HepG2 (cell line): ENCODE data around the gene VKORC1L1. TPM values are rescaled to one million over a fixed set of nuclear protein-coding genes. Genes with fewer than 3 reads are reported as not detected.

Experiments
- ATAC-seq: fragments of 200-7000 bp; cut with Tn5 transposase; 3 replicates; pipeline ENCODE4 v1.9.1; 2020; ENCODE audit warnings: mild to moderate bottlenecking, moderate library complexity
- BruUV-seq: library from RNA; stranded (reverse); fragments of 400-500 nt; replicated peaks from 2 replicates; lab custom pipeline; 2021; lab: Mats Ljungman, UMichigan
- CTCF ChIA-PET: fragments of 300-600 bp; formaldehyde crosslinking; extraction: SDS; loops from one replicate; lab custom pipeline; 2021; ENCODE audit warnings: low total read pairs, inconsistent platforms, low intra/inter-chr PET ratio; lab: Yijun Ruan, JAX
- POLR2A ChIA-PET: fragments of 350-600 bp; sonication (Branson Sonifier 250); formaldehyde crosslinking; loops from one replicate; lab custom pipeline; 2020; ENCODE audit warnings: antibody characterized with exemption, inconsistent platforms; lab: Yijun Ruan, JAX
- DNase-seq: peaks from one replicate; pipeline ENCODE4 v3.0.0-alpha.2; 2015; ENCODE audit warnings: low spot score
- FAIRE-seq: peaks from 3 replicates; lab custom pipeline; 2011; peaks lifted over from hg19 to GRCh38; lab: Jason Lieb, UNC
- H2AFZ ChIP-seq: one replicate; pipeline ENCODE4 v1.6.1; 2011; ENCODE audit warnings: low read length, inconsistent platforms
- H3K27ac ChIP-seq: fragments of 300-600 bp; 3 replicates; pipeline ENCODE4 v1.8.0; 2011; ENCODE audit warnings: mixed run types, mild to moderate bottlenecking, mixed read lengths, low read length, inconsistent platforms; ENCODE audit not compliant: insufficient read depth; ENCODE audit errors: extremely low read length
- H3K27me3 ChIP-seq, 2 experiments: fragments of 200-600 bp in 1 of 2; 2 replicates in 1 of 2; 3 replicates in 1 of 2; pipeline versions ENCODE4 v1.6.0 to v1.8.0; 2011; ENCODE audit warnings: low read length in 2 of 2, mild to moderate bottlenecking in 2 of 2, moderate library complexity in 2 of 2, inconsistent platforms in 1 of 2; ENCODE audit not compliant: insufficient read depth in 2 of 2, control insufficient read depth in 1 of 2
- H3K36me3 ChIP-seq, 2 experiments: fragments of 200-600 bp in 1 of 2; replicated peaks in 1 of 2; 2 replicates in 1 of 2; 3 replicates in 1 of 2; pipeline versions ENCODE4 v1.5.1 to v1.8.0; 2011; ENCODE audit warnings: low read length in 2 of 2, inconsistent platforms in 1 of 2; ENCODE audit not compliant: insufficient read depth in 2 of 2, control insufficient read depth in 1 of 2
- H3K4me1 ChIP-seq: 2 replicates; pipeline ENCODE4 v1.5.1; 2012; ENCODE audit warnings: low read length, inconsistent platforms; ENCODE audit not compliant: insufficient read depth
- H3K4me2 ChIP-seq: 2 replicates; pipeline ENCODE4 v1.6.0; 2011; ENCODE audit warnings: low read depth, low read length, inconsistent platforms
- H3K4me3 ChIP-seq, 3 experiments: fragments of 200-600 bp in 1 of 3; sonication (generic), shearing (Covaris generic) in 1 of 3; replicated peaks in 1 of 3; 2 replicates each; pipeline ENCODE4 v1.5.1; 2011 to 2016; ENCODE audit warnings: low read length in 3 of 3, inconsistent platforms in 2 of 3, low read depth in 2 of 3, mild to moderate bottlenecking in 2 of 3, control low read depth in 1 of 3, mixed read lengths in 1 of 3; ENCODE audit not compliant: insufficient read depth in 1 of 3
- H3K79me2 ChIP-seq: one replicate; pipeline ENCODE4 v1.6.1; 2011; ENCODE audit warnings: low read length, inconsistent platforms; ENCODE audit not compliant: insufficient read depth
- H3K9ac ChIP-seq: 2 replicates; pipeline ENCODE4 v1.6.0; 2011; ENCODE audit warnings: mild to moderate bottlenecking, low read depth, low read length, inconsistent platforms; ENCODE audit not compliant: insufficient read depth
- H3K9me3 ChIP-seq: 2 replicates; pipeline ENCODE4 v1.5.1; 2012; ENCODE audit warnings: mild to moderate bottlenecking, low read length
- H4K20me1 ChIP-seq: 2 replicates; pipeline ENCODE4 v1.6.0; 2011; ENCODE audit warnings: inconsistent platforms, mild to moderate bottlenecking, low read length, moderate library complexity; ENCODE audit not compliant: insufficient read depth
- ARNT ChIP-seq: fragments of 450-650 bp; IDR thresholded peaks from 2 replicates; pipeline ENCODE4 v1.6.1; 2017
- BORCS8-MEF2B ChIP-seq: sonication (generic); formaldehyde crosslinking; IDR thresholded peaks from 2 replicates; pipeline ENCODE4 v1.8.0; 2022; ENCODE audit warnings: mild to moderate bottlenecking, missing genetic modification reagents
- CREM ChIP-seq, 2 experiments: sonication (generic) in 1 of 2; formaldehyde crosslinking in 1 of 2; IDR thresholded peaks; 2 replicates each; pipeline versions ENCODE4 v1.4.0 to v1.6.1; 2016 to 2020; ENCODE audit warnings: antibody characterized with exemption in 1 of 2, mild to moderate bottlenecking in 1 of 2, missing genetic modification reagents in 1 of 2
- HOXA9 ChIP-seq: sonication (generic); formaldehyde crosslinking; IDR thresholded peaks from 2 replicates; pipeline ENCODE4 v1.8.1; 2022; ENCODE audit warnings: missing genetic modification reagents, mild to moderate bottlenecking, moderate library complexity, borderline replicate concordance
- ISX ChIP-seq: sonication (generic); formaldehyde crosslinking; conservative IDR thresholded peaks from 2 replicates; pipeline ENCODE4 v1.5.0; 2020; ENCODE audit warnings: missing genetic modification reagents
- PHF21A ChIP-seq: sonication (generic); formaldehyde crosslinking; IDR thresholded peaks from 2 replicates; pipeline ENCODE4 v1.5.0; 2020; ENCODE audit warnings: mild to moderate bottlenecking, missing genetic modification reagents
- PPARG ChIP-seq: conservative IDR thresholded peaks from 2 replicates; pipeline ENCODE4 v1.6.1; 2016; ENCODE audit warnings: missing biosample characterization, missing genetic modification reagents
- STAG1 ChIP-seq: sonication (generic); formaldehyde crosslinking; IDR thresholded peaks from 2 replicates; pipeline ENCODE4 v1.4.0; 2020; ENCODE audit warnings: missing genetic modification reagents
- TSC22D2 ChIP-seq: sonication (generic); formaldehyde crosslinking; IDR thresholded peaks from 2 replicates; pipeline ENCODE4 v1.5.1; 2020; ENCODE audit warnings: missing genetic modification reagents, mild to moderate bottlenecking, borderline replicate concordance
- ZNF12 ChIP-seq: sonication (generic); formaldehyde crosslinking; IDR thresholded peaks from 2 replicates; pipeline ENCODE4 v1.5.0; 2020; ENCODE audit warnings: missing genetic modification reagents
- ZNF598 ChIP-seq: sonication (generic); formaldehyde crosslinking; IDR thresholded peaks from 2 replicates; pipeline ENCODE4 v1.5.1; 2020; ENCODE audit warnings: mild to moderate bottlenecking, missing genetic modification reagents, borderline replicate concordance
- ZNF790 ChIP-seq: sonication (generic); formaldehyde crosslinking; IDR thresholded peaks from 2 replicates; pipeline ENCODE4 v1.8.0; 2022; ENCODE audit warnings: missing genetic modification reagents, mild to moderate bottlenecking, borderline replicate concordance
- WGBS: methylation state at CpG from one replicate; pipeline ENCODE4 v1.1.6; 2017; ENCODE audit warnings: low lambda C conversion rate; 5-methylcytosine and 5-hydroxymethylcytosine counted together
- in situ Hi-C: cut with HindIII; loops from 2 replicates; pipeline ENCODE4 v1.10.0; 2017; ENCODE audit warnings: low pct_unique_long_range_greater_than_20kb; ENCODE audit not compliant: extremely low pct_ligation_motif_present
- intact Hi-C: fragments of 100-400 bp; cut with micrococcal nuclease; formaldehyde crosslinking; loops from one replicate; pipeline ENCODE4 v1.10.0; 2022; ENCODE audit not compliant: unreplicated experiment
- polyA plus RNA-seq, 8 experiments: library from polyadenylated mRNA; depleted of rRNA in 3 of 8; stranded (reverse) in 7 of 8; unstranded in 1 of 8; fragments of >200 nt; fragmentation: Illumina TruSeq in 4 of 8; extraction: Trizol in 4 of 8; gene quantifications; 2 replicates each; pipeline versions ENCODE4 v1.2.1 to v1.2.3, GENCODE V29; 2011 to 2016; ENCODE audit warnings: low read depth in 4 of 8, missing spikeins in 1 of 8, mixed read lengths in 1 of 8; ENCODE audit not compliant: insufficient read depth in 1 of 8
- total RNA-seq, 5 experiments: library from RNA; depleted of rRNA; stranded (reverse); fragments of >200 nt; fragmentation: Illumina TruSeq; extraction: Trizol; gene quantifications; 2 replicates each; pipeline ENCODE4 v1.2.3, GENCODE V29; 2016; ENCODE audit warnings: low read depth in 1 of 5
- TF ChIP-seq, protein P1 (sequence below): sonication (generic); formaldehyde crosslinking; IDR thresholded peaks from 2 replicates; pipeline ENCODE4 v1.9.0; 2021; ENCODE audit warnings: missing genetic modification reagents, borderline replicate concordance
- TF ChIP-seq, protein P2 (sequence below): sonication (generic); formaldehyde crosslinking; conservative IDR thresholded peaks from 2 replicates; pipeline ENCODE4 v1.4.0; 2020; ENCODE audit warnings: missing genetic modification reagents
- TF ChIP-seq, protein P3 (sequence below): sonication (generic); formaldehyde crosslinking; IDR thresholded peaks from 2 replicates; pipeline ENCODE4 v1.4.0; 2020; ENCODE audit warnings: missing genetic modification reagents, mild to moderate bottlenecking, borderline replicate concordance

Gene VKORC1L1
- total and polyA plus RNA-seq, 2 of the 13 experiments (the other 11 are each of a cell fraction or from before 2014, with no cell fraction given), result 13.9 to 16.5 TPM

DNA sequence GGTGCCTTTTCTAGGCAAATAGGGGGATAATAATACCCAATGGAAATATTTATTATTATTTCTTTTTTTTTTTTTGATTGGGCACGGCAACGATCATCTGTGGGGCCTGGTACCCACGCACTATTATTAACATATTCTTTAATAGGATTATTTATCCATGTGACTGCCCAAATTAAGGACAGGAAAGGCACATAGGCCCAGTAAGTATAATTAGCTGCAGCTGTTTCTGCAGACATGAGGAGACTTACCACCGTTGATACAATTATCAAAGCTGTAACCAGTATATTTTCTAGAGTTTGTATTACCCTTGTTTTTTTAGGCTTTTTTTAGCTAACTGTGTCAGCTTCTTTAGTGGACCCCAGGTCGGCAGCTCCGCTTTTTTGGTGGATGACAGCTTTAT, 134.4 kb downstream of the VKORC1L1 start:
- Histone ChIP-seq H3K79me2 (no peaks in the 10 kb centered on the region), H3K9ac (no peak overlapping the region), H3K4me2 (no peak overlapping the region), H3K36me3 (no peaks in the 10 kb centered on the region), H3K27ac (no peak overlapping the region), H3K27me3 (no peaks in the 10 kb centered on the region), H3K4me3 (no peak overlapping the region), H4K20me1 (no peaks in the 10 kb centered on the region), H3K9me3 (no peaks in the 10 kb centered on the region), H3K4me1 (peaks cover 44% of the 10 kb centered on the region), H2AFZ (no peak overlapping the region)
- FAIRE-seq (no peak), DNase-seq (no peak), ATAC-seq (no peak)
- ChIA-PET POLR2A (no interaction called here), CTCF (no interaction called here)
- in situ Hi-C loops, result loop anchor here (25.0 kb wide), 1 partner anchor 270 kb away; no protein-coding TSS in a partner anchor
- BruUV-seq, result no TSS peak
- 97% methylated on average over 6 of the region's 6 CpGs for WGBS
- no peak for TF ChIP-seq PPARG (CRISPR knock-in tag)
- TF ChIP-seq TSC22D2 (CRISPR knock-in tag), result no peak
- no peak for TF ChIP-seq ISX (CRISPR knock-in tag)
- no peak for TF ChIP-seq PHF21A (CRISPR knock-in tag)
- no peak for TF ChIP-seq ZNF790
- TF ChIP-seq, protein P1, sequence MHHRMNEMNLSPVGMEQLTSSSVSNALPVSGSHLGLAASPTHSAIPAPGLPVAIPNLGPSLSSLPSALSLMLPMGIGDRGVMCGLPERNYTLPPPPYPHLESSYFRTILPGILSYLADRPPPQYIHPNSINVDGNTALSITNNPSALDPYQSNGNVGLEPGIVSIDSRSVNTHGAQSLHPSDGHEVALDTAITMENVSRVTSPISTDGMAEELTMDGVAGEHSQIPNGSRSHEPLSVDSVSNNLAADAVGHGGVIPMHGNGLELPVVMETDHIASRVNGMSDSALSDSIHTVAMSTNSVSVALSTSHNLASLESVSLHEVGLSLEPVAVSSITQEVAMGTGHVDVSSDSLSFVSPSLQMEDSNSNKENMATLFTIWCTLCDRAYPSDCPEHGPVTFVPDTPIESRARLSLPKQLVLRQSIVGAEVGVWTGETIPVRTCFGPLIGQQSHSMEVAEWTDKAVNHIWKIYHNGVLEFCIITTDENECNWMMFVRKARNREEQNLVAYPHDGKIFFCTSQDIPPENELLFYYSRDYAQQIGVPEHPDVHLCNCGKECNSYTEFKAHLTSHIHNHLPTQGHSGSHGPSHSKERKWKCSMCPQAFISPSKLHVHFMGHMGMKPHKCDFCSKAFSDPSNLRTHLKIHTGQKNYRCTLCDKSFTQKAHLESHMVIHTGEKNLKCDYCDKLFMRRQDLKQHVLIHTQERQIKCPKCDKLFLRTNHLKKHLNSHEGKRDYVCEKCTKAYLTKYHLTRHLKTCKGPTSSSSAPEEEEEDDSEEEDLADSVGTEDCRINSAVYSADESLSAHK (CRISPR knock-in tag), result no peak
- no peak for TF ChIP-seq HOXA9 (CRISPR knock-in tag)
- no peak for TF ChIP-seq ARNT
- no peak for TF ChIP-seq ZNF12
- TF ChIP-seq, protein P2, sequence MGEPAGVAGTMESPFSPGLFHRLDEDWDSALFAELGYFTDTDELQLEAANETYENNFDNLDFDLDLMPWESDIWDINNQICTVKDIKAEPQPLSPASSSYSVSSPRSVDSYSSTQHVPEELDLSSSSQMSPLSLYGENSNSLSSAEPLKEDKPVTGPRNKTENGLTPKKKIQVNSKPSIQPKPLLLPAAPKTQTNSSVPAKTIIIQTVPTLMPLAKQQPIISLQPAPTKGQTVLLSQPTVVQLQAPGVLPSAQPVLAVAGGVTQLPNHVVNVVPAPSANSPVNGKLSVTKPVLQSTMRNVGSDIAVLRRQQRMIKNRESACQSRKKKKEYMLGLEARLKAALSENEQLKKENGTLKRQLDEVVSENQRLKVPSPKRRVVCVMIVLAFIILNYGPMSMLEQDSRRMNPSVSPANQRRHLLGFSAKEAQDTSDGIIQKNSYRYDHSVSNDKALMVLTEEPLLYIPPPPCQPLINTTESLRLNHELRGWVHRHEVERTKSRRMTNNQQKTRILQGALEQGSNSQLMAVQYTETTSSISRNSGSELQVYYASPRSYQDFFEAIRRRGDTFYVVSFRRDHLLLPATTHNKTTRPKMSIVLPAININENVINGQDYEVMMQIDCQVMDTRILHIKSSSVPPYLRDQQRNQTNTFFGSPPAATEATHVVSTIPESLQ (CRISPR knock-in tag), result no peak
- TF ChIP-seq, protein P3, sequence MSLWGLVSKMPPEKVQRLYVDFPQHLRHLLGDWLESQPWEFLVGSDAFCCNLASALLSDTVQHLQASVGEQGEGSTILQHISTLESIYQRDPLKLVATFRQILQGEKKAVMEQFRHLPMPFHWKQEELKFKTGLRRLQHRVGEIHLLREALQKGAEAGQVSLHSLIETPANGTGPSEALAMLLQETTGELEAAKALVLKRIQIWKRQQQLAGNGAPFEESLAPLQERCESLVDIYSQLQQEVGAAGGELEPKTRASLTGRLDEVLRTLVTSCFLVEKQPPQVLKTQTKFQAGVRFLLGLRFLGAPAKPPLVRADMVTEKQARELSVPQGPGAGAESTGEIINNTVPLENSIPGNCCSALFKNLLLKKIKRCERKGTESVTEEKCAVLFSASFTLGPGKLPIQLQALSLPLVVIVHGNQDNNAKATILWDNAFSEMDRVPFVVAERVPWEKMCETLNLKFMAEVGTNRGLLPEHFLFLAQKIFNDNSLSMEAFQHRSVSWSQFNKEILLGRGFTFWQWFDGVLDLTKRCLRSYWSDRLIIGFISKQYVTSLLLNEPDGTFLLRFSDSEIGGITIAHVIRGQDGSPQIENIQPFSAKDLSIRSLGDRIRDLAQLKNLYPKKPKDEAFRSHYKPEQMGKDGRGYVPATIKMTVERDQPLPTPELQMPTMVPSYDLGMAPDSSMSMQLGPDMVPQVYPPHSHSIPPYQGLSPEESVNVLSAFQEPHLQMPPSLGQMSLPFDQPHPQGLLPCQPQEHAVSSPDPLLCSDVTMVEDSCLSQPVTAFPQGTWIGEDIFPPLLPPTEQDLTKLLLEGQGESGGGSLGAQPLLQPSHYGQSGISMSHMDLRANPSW, result no peak
- TF ChIP-seq CREM (IDR thresholded peaks at IDR 0.05), result no peak
- TF ChIP-seq CREM (CRISPR knock-in tag; IDR thresholded peaks at IDR 0.05), result no peak
- TF ChIP-seq STAG1 (CRISPR knock-in tag), result no peak
- TF ChIP-seq BORCS8-MEF2B (CRISPR knock-in tag), result no peak
- no peak for TF ChIP-seq ZNF598
- intact Hi-C loops, result no loop called here
